BE2C (cell line): ENCODE measurements around the gene CEACAM3.
"Not testable (repeated sequence)": the region's sequence is repeated elsewhere in the genome, so short reads cannot be mapped to it uniquely, and the experiment has no call there.

ENCODE experiments used
- DNase-seq: peaks from one replicate; pipeline ENCODE4 v3.0.0-alpha.2; 2020
- H3K27me3 ChIP-seq: fragments of 250-450 bp; sonication (Bioruptor Pico); 2 replicates; pipeline ENCODE4 v1.5.1; 2020; ENCODE audit warnings: mild to moderate bottlenecking
- H3K36me3 ChIP-seq: fragments of 250-450 bp; sonication (Bioruptor Pico); 2 replicates; pipeline ENCODE4 v1.5.1; 2020; ENCODE audit warnings: mild to moderate bottlenecking
- H3K4me1 ChIP-seq: fragments of 250-450 bp; sonication (Bioruptor Pico); 2 replicates; pipeline ENCODE4 v1.5.1; 2020
- H3K4me3 ChIP-seq: 2 replicates; pipeline ENCODE4 v1.5.1; 2011; ENCODE audit warnings: low read depth, low read length
- H3K9me3 ChIP-seq: fragments of 250-450 bp; sonication (Bioruptor Pico); 2 replicates; pipeline ENCODE4 v1.5.1; 2020
- TF ChIP-seq, protein P1 (sequence below): IDR thresholded peaks from 2 replicates; pipeline ENCODE4 v1.5.1; 2012; ENCODE audit warnings: mild to moderate bottlenecking, low read depth, low read length

The CEACAM3 gene

DNA sequence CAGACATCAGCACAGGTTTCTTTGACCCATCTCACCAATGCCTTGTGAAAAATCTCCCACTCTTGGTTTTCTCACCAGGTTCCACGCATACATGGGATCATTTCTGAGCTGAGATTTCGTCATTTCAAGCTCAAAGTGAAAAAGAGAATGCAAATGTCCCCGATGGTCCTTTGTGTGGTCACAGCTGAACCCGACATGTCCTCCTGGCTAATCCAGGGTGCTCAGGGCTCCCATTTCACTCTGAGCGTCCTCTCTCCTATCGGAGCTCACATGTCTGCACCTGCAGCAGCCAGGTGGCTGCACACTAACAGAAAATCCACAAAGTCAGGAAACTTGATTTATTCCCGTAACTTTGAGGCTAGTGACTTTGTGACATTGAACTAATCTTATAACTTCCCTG is 9.3 kb upstream of the CEACAM3 start:
- Histone ChIP-seq H3K4me3 (no peak overlapping the region), H3K9me3 (no peaks in the 10 kb centered on the region), H3K36me3 (no peaks in the 10 kb centered on the region), H3K4me1 (no peaks in the 10 kb centered on the region), H3K27me3 (peaks cover 78% of the 10 kb centered on the region)
- DNase-seq = no peak
- TF ChIP-seq, protein P1, sequence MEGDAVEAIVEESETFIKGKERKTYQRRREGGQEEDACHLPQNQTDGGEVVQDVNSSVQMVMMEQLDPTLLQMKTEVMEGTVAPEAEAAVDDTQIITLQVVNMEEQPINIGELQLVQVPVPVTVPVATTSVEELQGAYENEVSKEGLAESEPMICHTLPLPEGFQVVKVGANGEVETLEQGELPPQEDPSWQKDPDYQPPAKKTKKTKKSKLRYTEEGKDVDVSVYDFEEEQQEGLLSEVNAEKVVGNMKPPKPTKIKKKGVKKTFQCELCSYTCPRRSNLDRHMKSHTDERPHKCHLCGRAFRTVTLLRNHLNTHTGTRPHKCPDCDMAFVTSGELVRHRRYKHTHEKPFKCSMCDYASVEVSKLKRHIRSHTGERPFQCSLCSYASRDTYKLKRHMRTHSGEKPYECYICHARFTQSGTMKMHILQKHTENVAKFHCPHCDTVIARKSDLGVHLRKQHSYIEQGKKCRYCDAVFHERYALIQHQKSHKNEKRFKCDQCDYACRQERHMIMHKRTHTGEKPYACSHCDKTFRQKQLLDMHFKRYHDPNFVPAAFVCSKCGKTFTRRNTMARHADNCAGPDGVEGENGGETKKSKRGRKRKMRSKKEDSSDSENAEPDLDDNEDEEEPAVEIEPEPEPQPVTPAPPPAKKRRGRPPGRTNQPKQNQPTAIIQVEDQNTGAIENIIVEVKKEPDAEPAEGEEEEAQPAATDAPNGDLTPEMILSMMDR = no peak

DNA sequence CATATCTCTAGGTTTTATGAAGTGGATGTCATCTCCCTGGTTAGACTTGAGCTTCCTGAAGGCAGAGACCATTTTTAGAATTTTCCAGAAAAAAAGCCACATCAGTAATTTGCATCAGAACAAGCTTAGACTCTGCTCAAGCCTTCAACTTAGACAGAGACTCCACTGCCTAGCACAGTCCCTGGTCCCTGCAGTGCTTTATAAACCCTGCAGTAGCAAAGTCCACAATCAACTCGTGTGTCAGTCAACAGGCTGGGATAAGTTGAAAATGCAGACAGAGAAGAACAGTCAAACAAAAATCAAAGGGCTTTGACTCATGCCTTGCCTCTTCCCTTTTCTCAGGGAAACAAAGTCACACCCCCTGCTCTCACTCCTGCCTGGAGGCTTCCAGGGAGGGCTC is 7.9 kb upstream of the CEACAM3 start:
- H3K9me3 ChIP-seq, H3K36me3 ChIP-seq, H3K4me3 ChIP-seq, H3K4me1 ChIP-seq, DNase-seq: not testable (repeated sequence)
- peaks cover 80% of the 10 kb centered on the region for H3K27me3 ChIP-seq

DNA sequence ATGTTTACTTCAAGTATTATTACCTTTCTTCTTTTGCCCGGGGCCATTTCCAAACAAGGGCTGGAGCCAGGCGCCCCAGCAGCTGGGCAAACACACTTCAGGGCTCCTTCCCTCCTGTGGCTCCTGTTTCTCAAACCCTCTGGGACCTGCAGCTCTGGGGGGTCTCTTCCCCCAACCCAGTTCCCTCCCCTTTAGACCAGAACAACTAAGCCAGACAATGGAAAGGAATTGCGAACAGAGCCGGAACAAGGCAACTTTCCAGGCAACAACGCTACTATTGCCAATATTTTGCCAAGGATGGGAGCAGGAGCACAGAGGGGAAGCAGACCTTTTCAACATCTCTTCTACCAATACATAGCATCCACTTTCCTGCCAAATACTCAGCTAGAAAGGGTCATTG is 7.3 kb upstream of the CEACAM3 start:
- DNase-seq, H3K9me3 ChIP-seq, H3K4me1 ChIP-seq, H3K36me3 ChIP-seq, H3K4me3 ChIP-seq: not testable (repeated sequence)
- peaks cover 77% of the 10 kb centered on the region for H3K27me3 ChIP-seq

DNA sequence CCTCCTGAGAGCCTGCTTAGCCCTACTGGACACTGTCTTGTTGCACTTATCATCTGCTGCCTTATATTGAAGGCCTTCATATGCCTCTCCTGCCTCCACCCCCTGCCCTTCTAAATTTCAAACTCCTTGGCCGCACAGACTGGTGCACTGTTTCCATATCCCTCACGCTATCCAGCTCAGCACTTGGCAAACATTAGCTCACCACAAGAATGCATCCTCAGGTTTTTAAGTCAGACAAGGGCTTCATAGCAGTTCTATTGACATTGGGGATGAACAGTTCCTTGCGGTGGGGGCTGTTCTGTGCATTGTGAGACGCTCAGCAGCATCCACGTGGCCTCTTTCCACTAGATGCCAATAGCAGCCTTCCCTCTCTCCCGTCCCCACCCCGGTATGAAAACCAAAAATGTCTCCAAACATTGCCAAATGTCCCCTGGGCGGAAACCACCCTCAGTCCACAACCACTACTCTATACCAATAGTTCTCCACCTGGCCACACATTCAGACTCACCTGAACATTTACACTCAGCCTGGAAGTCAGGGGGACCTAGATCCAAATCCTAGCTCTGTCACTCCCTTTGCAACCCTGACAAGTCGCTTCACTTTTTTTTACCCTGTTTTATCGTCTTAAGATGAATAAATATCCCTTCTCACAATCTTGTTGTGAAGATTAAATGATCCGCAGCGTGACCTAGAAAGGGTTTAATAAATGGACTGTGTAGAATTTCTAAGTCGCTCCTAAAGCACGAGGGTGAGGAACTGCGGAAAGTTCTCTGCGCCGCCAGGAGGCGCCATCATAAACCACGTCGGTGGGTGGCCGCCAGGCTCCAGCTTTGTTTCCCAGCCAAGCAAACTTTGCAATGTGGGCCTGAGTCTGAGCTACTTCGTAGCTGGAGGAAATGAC is 3.6 kb upstream of the CEACAM3 start:
- Histone ChIP-seq H3K27me3 (peaks cover 47% of the 10 kb centered on the region), H3K9me3 (no peaks in the 10 kb centered on the region), H3K4me1 (no peaks in the 10 kb centered on the region), H3K4me3 (no peak overlapping the region), H3K36me3 (no peaks in the 10 kb centered on the region)
- TF ChIP-seq, protein P1 = peak; percentile 83
- peak; percentile 68 for DNase-seq

DNA sequence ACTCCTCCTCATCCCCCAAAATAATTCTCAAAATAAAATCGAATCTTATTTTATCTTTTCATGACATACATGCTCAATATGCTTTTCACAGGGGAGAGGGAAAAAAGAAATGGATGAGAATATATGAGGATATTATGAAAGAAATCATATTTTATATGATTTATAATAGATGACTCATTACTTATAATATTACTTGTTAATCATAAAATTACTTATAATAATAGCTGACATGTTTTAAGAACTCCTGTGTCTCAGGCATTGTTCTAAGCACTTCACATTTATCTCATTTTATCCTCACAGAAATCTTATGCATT is 3.0 kb upstream of the CEACAM3 start:
- H3K27me3 ChIP-seq = peaks cover 46% of the 10 kb centered on the region
- TF ChIP-seq, protein P1 = no peak
- H3K4me3 ChIP-seq = no peak overlapping the region
- no peak for DNase-seq
- H3K4me1 ChIP-seq = no peaks in the 10 kb centered on the region
- no peaks in the 10 kb centered on the region for H3K36me3 ChIP-seq
- H3K9me3 ChIP-seq = no peaks in the 10 kb centered on the region

DNA sequence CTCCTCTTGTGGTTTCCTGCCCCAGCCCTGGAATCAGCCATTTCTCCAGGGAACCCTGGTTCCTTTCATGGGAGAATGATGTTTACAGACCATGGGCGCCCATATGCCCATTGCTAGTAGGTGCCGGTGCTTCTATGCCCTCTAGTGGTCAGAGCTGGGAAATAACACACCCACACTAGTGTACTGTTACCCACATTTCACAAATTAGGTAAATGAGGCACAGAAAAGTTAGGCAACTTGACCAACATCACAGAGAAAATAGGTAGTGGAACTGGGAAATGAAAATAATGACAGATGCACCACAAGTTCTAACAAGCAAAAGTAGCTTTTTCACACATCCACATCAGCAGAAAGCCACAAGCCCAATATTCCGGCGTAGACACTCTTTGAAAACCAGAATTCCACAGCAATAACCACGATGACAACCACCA is 1.3 kb upstream of the CEACAM3 start:
- Histone ChIP-seq H3K36me3 (no peaks in the 10 kb centered on the region), H3K9me3 (no peaks in the 10 kb centered on the region), H3K4me3 (no peak overlapping the region), H3K4me1 (no peaks in the 10 kb centered on the region), H3K27me3 (peaks cover 34% of the 10 kb centered on the region)
- DNase-seq = peak; percentile 67
- TF ChIP-seq, protein P1 = peak; percentile 90

DNA sequence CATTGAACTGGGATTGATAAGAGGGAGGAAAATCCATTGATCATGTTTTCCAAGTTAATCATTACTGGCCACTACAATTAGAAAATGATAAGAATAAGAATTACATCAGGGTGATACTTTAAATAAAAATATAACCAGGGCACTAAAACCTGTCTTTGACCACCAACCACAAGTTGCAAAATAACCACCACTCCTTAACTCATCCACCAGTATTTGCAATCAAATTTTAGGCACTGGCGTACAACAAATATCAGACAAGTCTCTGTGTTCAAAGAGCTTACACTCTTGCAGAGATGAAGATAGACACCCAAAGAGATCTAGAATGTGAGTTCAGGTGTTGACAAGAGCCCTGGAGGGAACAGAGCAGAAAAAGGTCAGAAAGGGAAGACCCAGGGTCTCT is 514 bp downstream of the CEACAM3 start:
- Histone ChIP-seq H3K4me1 (no peaks in the 10 kb centered on the region), H3K9me3 (no peaks in the 10 kb centered on the region), H3K36me3 (no peaks in the 10 kb centered on the region), H3K4me3 (no peak overlapping the region), H3K27me3 (peaks cover 17% of the 10 kb centered on the region)
- TF ChIP-seq, protein P1 = no peak
- DNase-seq = no peak
